Liver (tissue), 9 donors: ENCODE results near the gene ZNF157. TPM values are rescaled to one million over a fixed set of nuclear protein-coding genes. Genes with fewer than 3 reads are reported as not detected.

ENCODE experiments used
- DNase-seq: peaks from one replicate; pipeline ENCODE4 v3.0.0-alpha.2; 2017; ENCODE audit warnings: low spot score
- H3K27ac ChIP-seq, 2 donors: one replicate each; pipeline ENCODE4 v1.7.0; 2013; ENCODE audit warnings: inconsistent platforms in 2 of 2, low read length in 2 of 2, control low read depth in 1 of 2, low read depth in 1 of 2, mild to moderate bottlenecking in 1 of 2
- H3K27me3 ChIP-seq, 4 donors: one replicate each; pipeline versions ENCODE4 v1.6.1 to v1.7.0; 2013; ENCODE audit warnings: low read length in 3 of 4, inconsistent platforms in 1 of 4, mild to moderate bottlenecking in 1 of 4, moderate library complexity in 1 of 4; ENCODE audit not compliant: control insufficient read depth in 4 of 4, insufficient read depth in 4 of 4
- H3K36me3 ChIP-seq, 4 donors: one replicate each; pipeline versions ENCODE4 v1.6.1 to v1.7.0; 2013; ENCODE audit warnings: low read length in 3 of 4, mild to moderate bottlenecking in 3 of 4, low read depth in 1 of 4, moderate library complexity in 1 of 4; ENCODE audit not compliant: control insufficient read depth in 4 of 4, insufficient read depth in 3 of 4
- H3K4me1 ChIP-seq, 4 donors: one replicate each; pipeline versions ENCODE4 v1.6.1 to v1.7.0; 2013; ENCODE audit warnings: low read length in 3 of 4, mild to moderate bottlenecking in 3 of 4, moderate library complexity in 1 of 4; ENCODE audit not compliant: control insufficient read depth in 4 of 4, insufficient read depth in 4 of 4
- H3K4me3 ChIP-seq, 3 donors: one replicate each; pipeline versions ENCODE4 v1.6.1 to v1.7.0; 2013; ENCODE audit warnings: low read length in 3 of 3, control low read depth in 1 of 3, low read depth in 1 of 3, mild to moderate bottlenecking in 1 of 3
- H3K9ac ChIP-seq, 2 donors: one replicate each; pipeline ENCODE4 v1.7.0; 2013; ENCODE audit warnings: low read length in 2 of 2, mild to moderate bottlenecking in 2 of 2, moderate library complexity in 2 of 2, control low read depth in 1 of 2, low read depth in 1 of 2
- H3K9me3 ChIP-seq, 4 donors: one replicate each; pipeline versions ENCODE4 v1.6.1 to v1.7.0; 2013; ENCODE audit warnings: low read length in 3 of 4; ENCODE audit not compliant: control insufficient read depth in 4 of 4
- ATF3 ChIP-seq: IDR thresholded peaks from 2 replicates; pipeline ENCODE4 v1.6.1; 2016; ENCODE audit warnings: antibody characterized with exemption
- EGR1 ChIP-seq, 2 donors: IDR thresholded peaks; 2 replicates each; pipeline ENCODE4 v1.6.1; 2016 to 2018; ENCODE audit warnings: antibody characterized with exemption in 2 of 2, low read depth in 2 of 2
- FOXA1 ChIP-seq: IDR thresholded peaks from 2 replicates; pipeline ENCODE4 v1.6.1; 2016; ENCODE audit warnings: antibody characterized with exemption
- FOXA2 ChIP-seq: IDR thresholded peaks from 2 replicates; pipeline ENCODE4 v1.6.1; 2016; ENCODE audit warnings: antibody characterized with exemption
- GABPA ChIP-seq, 2 donors: IDR thresholded peaks in 1 of 2; conservative IDR thresholded peaks in 1 of 2; 2 replicates each; pipeline ENCODE4 v1.6.1; 2016; ENCODE audit warnings: antibody characterized with exemption in 2 of 2, mild to moderate bottlenecking in 1 of 2, moderate library complexity in 1 of 2
- HNF4A ChIP-seq, 2 donors: conservative IDR thresholded peaks; 2 replicates each; pipeline ENCODE4 v1.6.1; 2016; ENCODE audit warnings: antibody characterized with exemption in 2 of 2, mild to moderate bottlenecking in 2 of 2
- HNF4G ChIP-seq: IDR thresholded peaks from 2 replicates; pipeline ENCODE4 v1.6.1; 2016; ENCODE audit warnings: antibody characterized with exemption
- JUND ChIP-seq, 2 donors: IDR thresholded peaks; 2 replicates each; pipeline ENCODE4 v1.6.1; 2016; ENCODE audit warnings: antibody characterized with exemption in 2 of 2
- MAX ChIP-seq: IDR thresholded peaks from 2 replicates; pipeline ENCODE4 v1.6.1; 2016; ENCODE audit warnings: antibody characterized with exemption
- NR2F2 ChIP-seq: IDR thresholded peaks from 2 replicates; pipeline ENCODE4 v1.6.1; 2016; ENCODE audit warnings: antibody characterized with exemption
- RAD21 ChIP-seq, 2 donors: IDR thresholded peaks; 2 replicates each; pipeline ENCODE4 v1.6.1; 2016; ENCODE audit warnings: antibody characterized with exemption in 2 of 2, mild to moderate bottlenecking in 2 of 2
- RXRA ChIP-seq, 2 donors: IDR thresholded peaks; 2 replicates each; pipeline ENCODE4 v1.6.1; 2017 to 2018; ENCODE audit warnings: antibody characterized with exemption in 2 of 2, mild to moderate bottlenecking in 1 of 2
- SP1 ChIP-seq: IDR thresholded peaks from 2 replicates; pipeline ENCODE4 v1.6.1; 2018; ENCODE audit warnings: antibody characterized with exemption, mild to moderate bottlenecking
- TAF1 ChIP-seq: conservative IDR thresholded peaks from 2 replicates; pipeline ENCODE4 v1.6.1; 2016; ENCODE audit warnings: antibody characterized with exemption, mild to moderate bottlenecking
- YY1 ChIP-seq: IDR thresholded peaks from 2 replicates; pipeline ENCODE4 v1.6.1; 2016; ENCODE audit warnings: antibody characterized with exemption, mild to moderate bottlenecking
- WGBS: extraction: QIAGEN DNeasy Blood & Tissue Kit; methylation state at CpG from one replicate; pipeline ENCODE4 v1.1.7; 2013; 5-methylcytosine and 5-hydroxymethylcytosine counted together
- polyA plus RNA-seq, 2 donors: library from polyadenylated mRNA; stranded (reverse) in 1 of 2; unstranded in 1 of 2; fragments of 200-250 nt in 1 of 2; fragments of >200 nt in 1 of 2; fragmentation: Nextera tagmentation in 1 of 2; extraction: Ambion mirVana in 1 of 2; gene quantifications; one replicate each; pipeline versions ENCODE4 v1.2.1 to v1.2.3, GENCODE V29; 2013 to 2015
- total RNA-seq, 2 donors: library from RNA; depleted of rRNA; stranded (reverse); fragments of >200 nt; gene quantifications; one replicate each; pipeline ENCODE4 v1.2.3, GENCODE V29; 2014
- TF ChIP-seq, protein P1 (sequence below): IDR thresholded peaks from 2 replicates; pipeline ENCODE4 v1.6.1; 2016; ENCODE audit warnings: antibody characterized with exemption, mild to moderate bottlenecking
- TF ChIP-seq, protein P2 (sequence below): fragments of 150-350 bp; IDR thresholded peaks from 2 replicates; pipeline ENCODE4 v1.5.1; 2017; ENCODE audit warnings: improper control_type of control experiment, low read depth, low read length; ENCODE audit not compliant: missing input control
- donor health status: healthy.
- donor health status: healthy.
- donor health status: healthy.
- donor health status: healthy.
- donor health status: healthy.

Gene ZNF157
- total and polyA plus RNA-seq, 4 donors: 0.05 TPM; not detected in 3

GRCh38 chrX:47447607-47448006 is 77.2 kb downstream of the ZNF157 start:
- Histone ChIP-seq H3K4me3 (peak overlapping the region in 2 of 3 donors; percentile 15 to 16), H3K27me3 (no peaks in the 10 kb centered on the region), H3K4me1 (no peaks in the 10 kb centered on the region), H3K9me3 (peaks cover 14 to 46% (median 41%) of the 10 kb centered on the region in 4 donors), H3K27ac (no peak overlapping the region), H3K36me3 (peaks cover 3 to 26% (median 17%) of the 10 kb centered on the region in 4 donors), H3K9ac (no peak overlapping the region)
- TF ChIP-seq MAX (no peak), FOXA2 (no peak), ATF3 (no peak)
- TF ChIP-seq, protein P1, sequence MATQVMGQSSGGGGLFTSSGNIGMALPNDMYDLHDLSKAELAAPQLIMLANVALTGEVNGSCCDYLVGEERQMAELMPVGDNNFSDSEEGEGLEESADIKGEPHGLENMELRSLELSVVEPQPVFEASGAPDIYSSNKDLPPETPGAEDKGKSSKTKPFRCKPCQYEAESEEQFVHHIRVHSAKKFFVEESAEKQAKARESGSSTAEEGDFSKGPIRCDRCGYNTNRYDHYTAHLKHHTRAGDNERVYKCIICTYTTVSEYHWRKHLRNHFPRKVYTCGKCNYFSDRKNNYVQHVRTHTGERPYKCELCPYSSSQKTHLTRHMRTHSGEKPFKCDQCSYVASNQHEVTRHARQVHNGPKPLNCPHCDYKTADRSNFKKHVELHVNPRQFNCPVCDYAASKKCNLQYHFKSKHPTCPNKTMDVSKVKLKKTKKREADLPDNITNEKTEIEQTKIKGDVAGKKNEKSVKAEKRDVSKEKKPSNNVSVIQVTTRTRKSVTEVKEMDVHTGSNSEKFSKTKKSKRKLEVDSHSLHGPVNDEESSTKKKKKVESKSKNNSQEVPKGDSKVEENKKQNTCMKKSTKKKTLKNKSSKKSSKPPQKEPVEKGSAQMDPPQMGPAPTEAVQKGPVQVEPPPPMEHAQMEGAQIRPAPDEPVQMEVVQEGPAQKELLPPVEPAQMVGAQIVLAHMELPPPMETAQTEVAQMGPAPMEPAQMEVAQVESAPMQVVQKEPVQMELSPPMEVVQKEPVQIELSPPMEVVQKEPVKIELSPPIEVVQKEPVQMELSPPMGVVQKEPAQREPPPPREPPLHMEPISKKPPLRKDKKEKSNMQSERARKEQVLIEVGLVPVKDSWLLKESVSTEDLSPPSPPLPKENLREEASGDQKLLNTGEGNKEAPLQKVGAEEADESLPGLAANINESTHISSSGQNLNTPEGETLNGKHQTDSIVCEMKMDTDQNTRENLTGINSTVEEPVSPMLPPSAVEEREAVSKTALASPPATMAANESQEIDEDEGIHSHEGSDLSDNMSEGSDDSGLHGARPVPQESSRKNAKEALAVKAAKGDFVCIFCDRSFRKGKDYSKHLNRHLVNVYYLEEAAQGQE: no peak
- 98% methylated on average over 11 of the region's 11 CpGs for WGBS
- no peak for DNase-seq

GRCh38 chrX:47448165-47448806 is 77.9 kb downstream of the ZNF157 start:
- TF ChIP-seq, protein P2, sequence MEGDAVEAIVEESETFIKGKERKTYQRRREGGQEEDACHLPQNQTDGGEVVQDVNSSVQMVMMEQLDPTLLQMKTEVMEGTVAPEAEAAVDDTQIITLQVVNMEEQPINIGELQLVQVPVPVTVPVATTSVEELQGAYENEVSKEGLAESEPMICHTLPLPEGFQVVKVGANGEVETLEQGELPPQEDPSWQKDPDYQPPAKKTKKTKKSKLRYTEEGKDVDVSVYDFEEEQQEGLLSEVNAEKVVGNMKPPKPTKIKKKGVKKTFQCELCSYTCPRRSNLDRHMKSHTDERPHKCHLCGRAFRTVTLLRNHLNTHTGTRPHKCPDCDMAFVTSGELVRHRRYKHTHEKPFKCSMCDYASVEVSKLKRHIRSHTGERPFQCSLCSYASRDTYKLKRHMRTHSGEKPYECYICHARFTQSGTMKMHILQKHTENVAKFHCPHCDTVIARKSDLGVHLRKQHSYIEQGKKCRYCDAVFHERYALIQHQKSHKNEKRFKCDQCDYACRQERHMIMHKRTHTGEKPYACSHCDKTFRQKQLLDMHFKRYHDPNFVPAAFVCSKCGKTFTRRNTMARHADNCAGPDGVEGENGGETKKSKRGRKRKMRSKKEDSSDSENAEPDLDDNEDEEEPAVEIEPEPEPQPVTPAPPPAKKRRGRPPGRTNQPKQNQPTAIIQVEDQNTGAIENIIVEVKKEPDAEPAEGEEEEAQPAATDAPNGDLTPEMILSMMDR: no peak
- TF ChIP-seq EGR1 (IDR thresholded peaks at IDR 0.05; ENCODE audit: low read depth in 2 of 2) (no peak), SP1 (no peak), HNF4G (no peak)
- no peaks in the 10 kb centered on the region for H3K4me1 ChIP-seq
- 97% methylated on average over 6 of the region's 6 CpGs for WGBS
- peaks cover 14 to 46% (median 41%) of the 10 kb centered on the region in 4 donors for H3K9me3 ChIP-seq
- no peaks in the 10 kb centered on the region for H3K27me3 ChIP-seq
- peak overlapping the region in 2 of 3 donors; percentile 22 to 51 for H3K4me3 ChIP-seq
- no peak overlapping the region for H3K9ac ChIP-seq
- peaks cover 3 to 32% (median 17%) of the 10 kb centered on the region in 4 donors for H3K36me3 ChIP-seq
- DNase-seq: no peak
- H3K27ac ChIP-seq: no peak overlapping the region

GRCh38 chrX:47452112-47452511 is 81.7 kb downstream of the ZNF157 start:
- no peaks in the 10 kb centered on the region for H3K27me3 ChIP-seq
- DNase-seq: no peak
- peak overlapping the region in 1 of 3 donors; percentile 39 for H3K4me3 ChIP-seq
- H3K36me3 ChIP-seq: peaks cover 5 to 50% (median 21%) of the 10 kb centered on the region in 4 donors
- no peak overlapping the region for H3K9ac ChIP-seq
- no peaks in the 10 kb centered on the region for H3K4me1 ChIP-seq
- 99% methylated on average over 8 of the region's 8 CpGs for WGBS
- peaks cover 13 to 38% (median 33%) of the 10 kb centered on the region in 4 donors for H3K9me3 ChIP-seq
- no peak overlapping the region for H3K27ac ChIP-seq
- TF ChIP-seq FOXA1 (no peak), EGR1 (IDR thresholded peaks at IDR 0.05; ENCODE audit: low read depth in 2 of 2) (no peak), JUND (IDR thresholded peaks at IDR 0.05) (no peak), RAD21 (IDR thresholded peaks at IDR 0.05) (no peak), ATF3 (no peak), RXRA (IDR thresholded peaks at IDR 0.05) (no peak), NR2F2 (no peak), FOXA2 (no peak), HNF4A (conservative IDR thresholded peaks at IDR 0.05) (no peak), HNF4G (no peak), TAF1 (no peak), SP1 (no peak), MAX (no peak), GABPA (IDR thresholded peaks at IDR 0.05 in 1 of 2, conservative IDR thresholded peaks at IDR 0.05 in 1 of 2) (no peak), YY1 (no peak)
- TF ChIP-seq, protein P1: no peak
